ENCODE data around the gene FLG2. TPM values are rescaled to one million over a fixed set of nuclear protein-coding genes. Genes with fewer than 3 reads are reported as not detected.

FLG2 gene
- total RNA-seq: not detected
- long read RNA-seq, donor 1: 0 reads
- long read RNA-seq, donor 2: 0 reads

DNA sequence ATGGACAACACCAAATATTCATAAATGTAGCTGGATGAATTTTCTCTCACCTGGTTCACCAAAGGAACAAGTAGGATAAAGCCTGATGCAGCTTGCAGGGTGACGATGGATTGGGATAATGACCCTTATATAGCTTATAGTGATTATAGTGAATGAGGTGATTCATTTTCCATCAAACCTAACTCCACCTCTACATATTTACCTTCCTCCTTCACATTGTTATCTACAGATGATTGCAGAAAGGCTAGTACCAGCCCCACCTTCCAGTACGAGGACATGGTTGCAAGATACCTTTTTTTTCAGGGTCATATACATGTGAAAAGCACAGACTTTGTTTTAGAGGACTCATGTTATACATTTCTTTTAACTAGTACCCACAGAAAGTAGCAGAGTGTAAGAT lies at the start of gene FLG2:
Gene FLG2 (minus strand): TSS at position 101 of the 400 bp plus-strand sequence. CDS start 1,122 bp downstream, outside the sequence.
- intact Hi-C loops (cut with DNase I, micrococcal nuclease): no loop called here
- ATAC-seq (no peak), DNase-seq (no peak)
- Histone ChIP-seq H3K36me3 (ENCODE audit: low read depth) (no peaks in the 10 kb centered on the region), H3K4me1 (ENCODE audit: low read depth) (no peaks in the 10 kb centered on the region), H3K9me3 (no peaks in the 10 kb centered on the region), H3K4me3 (no peak within 1 kb of the TSS)
- TF ChIP-seq, protein P1, sequence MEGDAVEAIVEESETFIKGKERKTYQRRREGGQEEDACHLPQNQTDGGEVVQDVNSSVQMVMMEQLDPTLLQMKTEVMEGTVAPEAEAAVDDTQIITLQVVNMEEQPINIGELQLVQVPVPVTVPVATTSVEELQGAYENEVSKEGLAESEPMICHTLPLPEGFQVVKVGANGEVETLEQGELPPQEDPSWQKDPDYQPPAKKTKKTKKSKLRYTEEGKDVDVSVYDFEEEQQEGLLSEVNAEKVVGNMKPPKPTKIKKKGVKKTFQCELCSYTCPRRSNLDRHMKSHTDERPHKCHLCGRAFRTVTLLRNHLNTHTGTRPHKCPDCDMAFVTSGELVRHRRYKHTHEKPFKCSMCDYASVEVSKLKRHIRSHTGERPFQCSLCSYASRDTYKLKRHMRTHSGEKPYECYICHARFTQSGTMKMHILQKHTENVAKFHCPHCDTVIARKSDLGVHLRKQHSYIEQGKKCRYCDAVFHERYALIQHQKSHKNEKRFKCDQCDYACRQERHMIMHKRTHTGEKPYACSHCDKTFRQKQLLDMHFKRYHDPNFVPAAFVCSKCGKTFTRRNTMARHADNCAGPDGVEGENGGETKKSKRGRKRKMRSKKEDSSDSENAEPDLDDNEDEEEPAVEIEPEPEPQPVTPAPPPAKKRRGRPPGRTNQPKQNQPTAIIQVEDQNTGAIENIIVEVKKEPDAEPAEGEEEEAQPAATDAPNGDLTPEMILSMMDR (IDR thresholded peaks at IDR 0.05): no peak

DNA sequence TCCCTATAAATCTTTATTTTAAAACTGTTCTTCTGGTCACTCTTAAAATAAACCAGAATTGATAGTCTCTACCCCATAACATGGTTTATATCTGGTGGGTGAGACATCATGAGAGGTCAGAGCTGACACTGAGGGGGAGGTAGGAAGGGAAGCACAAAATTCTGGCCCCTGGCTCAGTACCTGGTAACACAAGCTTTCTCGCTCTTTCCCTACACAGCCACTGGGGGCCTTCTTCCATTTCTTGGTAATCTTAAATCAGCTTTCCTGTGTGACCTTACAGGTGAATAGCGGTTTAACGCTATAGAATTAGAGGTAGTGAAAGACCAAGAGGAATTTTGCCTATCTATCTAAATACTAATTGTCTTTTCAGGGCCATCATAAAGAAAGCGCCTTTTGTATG lies 48.9 kb upstream of the FLG2 start:
- H3K4me3 ChIP-seq: no peak overlapping the region
- ATAC-seq (no peak), DNase-seq (no peak)
- no peaks in the 10 kb centered on the region for H3K9me3 ChIP-seq
- no peaks in the 10 kb centered on the region for H3K36me3 ChIP-seq (ENCODE audit: low read depth)
- TF ChIP-seq, protein P1 (IDR thresholded peaks at IDR 0.05): no peak
- intact Hi-C loops (cut with DNase I, micrococcal nuclease): no loop called here
- no peaks in the 10 kb centered on the region for H3K4me1 ChIP-seq (ENCODE audit: low read depth)

DNA sequence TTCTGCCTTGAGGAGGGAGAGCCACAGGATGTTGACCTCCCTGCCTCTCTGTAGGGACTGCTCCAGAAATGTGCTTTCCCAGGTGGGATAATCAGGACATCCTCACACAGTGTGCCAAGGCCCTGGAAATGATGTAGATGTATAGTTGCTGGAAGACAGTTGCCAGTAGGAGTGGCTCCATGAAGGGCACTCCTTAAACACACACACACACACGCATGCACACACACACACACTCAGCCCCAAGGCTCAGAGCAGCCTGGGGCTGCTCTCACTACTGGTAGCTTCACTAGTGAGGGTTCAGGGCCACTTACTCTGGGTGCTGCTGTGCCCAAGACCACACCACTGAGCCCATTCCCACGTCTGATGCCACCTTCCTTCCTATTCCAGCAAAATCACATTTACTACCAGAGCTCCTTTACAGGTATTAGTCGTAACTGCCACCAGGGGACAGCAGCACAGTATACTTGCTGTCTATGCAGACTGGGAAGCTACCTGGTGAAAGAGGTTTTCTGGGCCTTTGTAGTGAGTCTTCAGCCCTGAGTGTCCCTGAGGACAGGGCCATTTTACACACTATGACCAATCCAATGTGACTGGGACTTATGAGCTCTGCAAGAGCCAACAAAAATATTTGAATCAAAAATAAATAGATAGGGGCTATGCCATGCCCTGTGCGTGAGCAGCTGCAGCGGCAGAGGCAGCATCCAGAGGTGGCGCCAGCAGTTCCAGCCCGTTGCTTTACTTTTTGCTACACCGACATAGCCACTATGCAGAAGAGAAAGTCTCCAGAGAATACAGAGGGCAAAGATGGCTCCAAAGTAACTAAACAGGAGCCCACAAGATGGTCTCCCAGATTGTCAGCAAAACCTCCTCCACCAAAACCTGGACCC lies 39.2 kb upstream of the FLG2 start:
- TF ChIP-seq, protein P1 (IDR thresholded peaks at IDR 0.05): no peak
- Histone ChIP-seq H3K9me3 (no peaks in the 10 kb centered on the region), H3K36me3 (ENCODE audit: low read depth) (no peaks in the 10 kb centered on the region), H3K4me1 (ENCODE audit: low read depth) (no peaks in the 10 kb centered on the region), H3K4me3 (no peak overlapping the region)
- no peak for ATAC-seq
- intact Hi-C loops (cut with DNase I, micrococcal nuclease): no loop called here
- peak in 1 of 3 donors; percentile 23 for DNase-seq

DNA sequence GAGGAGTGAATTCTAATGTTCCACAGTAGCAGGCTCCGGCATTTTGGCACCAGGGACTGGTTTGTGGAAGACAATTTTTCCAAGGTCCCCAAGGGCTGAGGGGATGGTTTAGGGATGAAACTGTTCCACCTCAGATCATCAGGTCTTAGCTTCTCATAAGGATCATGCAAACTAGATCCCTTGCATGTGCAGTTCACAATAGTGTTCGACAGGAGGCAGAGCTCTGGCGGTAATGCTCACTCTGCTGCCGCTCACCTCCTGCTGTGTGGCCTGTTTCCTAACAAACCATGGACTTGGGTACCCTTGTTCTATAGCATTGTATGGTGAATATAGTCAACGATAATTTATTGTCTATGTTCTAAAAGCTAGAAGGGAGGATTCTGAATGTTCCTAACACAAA lies 37.7 kb upstream of the FLG2 start:
- no peak for DNase-seq
- intact Hi-C loops (cut with DNase I, micrococcal nuclease): no loop called here
- Histone ChIP-seq H3K4me3 (no peak overlapping the region), H3K9me3 (no peaks in the 10 kb centered on the region), H3K4me1 (ENCODE audit: low read depth) (no peaks in the 10 kb centered on the region), H3K36me3 (ENCODE audit: low read depth) (no peaks in the 10 kb centered on the region)
- no peak for ATAC-seq
- TF ChIP-seq, protein P1 (IDR thresholded peaks at IDR 0.05): no peak

DNA sequence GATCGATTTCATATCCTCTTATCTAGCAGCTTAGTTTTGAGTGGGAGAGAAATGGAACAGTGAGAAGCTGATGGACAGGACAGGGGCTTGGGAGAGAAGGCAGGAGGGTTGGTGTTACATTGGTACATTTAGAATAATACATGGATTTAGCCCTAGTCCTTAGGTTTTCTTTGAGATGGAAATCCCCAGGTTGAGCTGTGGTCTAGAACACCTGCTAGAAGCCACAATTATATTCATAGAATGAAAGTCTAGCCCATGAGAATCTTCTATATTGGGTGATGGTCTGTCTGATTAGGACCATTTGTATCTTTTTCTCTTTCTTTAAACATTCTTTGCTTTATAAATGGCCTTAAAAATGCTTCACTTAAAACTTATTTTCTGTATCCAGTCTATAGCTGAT lies 34.3 kb upstream of the FLG2 start:
- intact Hi-C loops (cut with DNase I, micrococcal nuclease): no loop called here
- ATAC-seq (no peak), DNase-seq (no peak)
- no peaks in the 10 kb centered on the region for H3K4me1 ChIP-seq (ENCODE audit: low read depth)
- H3K36me3 ChIP-seq (ENCODE audit: low read depth): no peaks in the 10 kb centered on the region
- H3K9me3 ChIP-seq: no peaks in the 10 kb centered on the region
- TF ChIP-seq, protein P1 (IDR thresholded peaks at IDR 0.05): no peak
- no peak overlapping the region for H3K4me3 ChIP-seq

All from mucosa of descending colon (tissue), 3 donors.